Epidermal melanocyte (primary cell): ENCODE data around the gene DHX38.

ENCODE experiments used
- DNase-seq: peaks from one replicate; pipeline ENCODE4 v3.0.0; 2011; ENCODE audit warnings: low spot score; ENCODE audit not compliant: insufficient read length

DHX38 gene

DNA sequence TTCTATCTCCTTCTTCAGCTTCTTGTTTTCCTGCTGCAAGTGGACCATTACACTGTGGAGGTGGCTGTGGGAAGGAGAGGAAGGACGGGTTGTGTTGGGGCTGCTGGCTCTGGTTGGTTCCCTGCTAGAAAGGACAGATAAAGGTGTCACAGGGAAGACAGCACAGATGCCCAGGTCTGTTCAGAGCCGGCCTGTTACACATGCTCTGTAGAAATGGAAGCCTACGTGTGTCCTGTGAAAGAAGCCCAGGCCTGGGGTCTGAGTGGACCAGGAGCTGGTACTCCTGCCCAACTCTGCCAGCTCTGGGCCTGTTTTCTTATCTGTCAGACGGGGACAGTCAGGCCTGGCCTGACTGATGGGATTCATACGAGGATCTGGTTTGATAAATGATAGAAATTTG is 26.4 kb downstream of the DHX38 start:
- no peak for DNase-seq

DNA sequence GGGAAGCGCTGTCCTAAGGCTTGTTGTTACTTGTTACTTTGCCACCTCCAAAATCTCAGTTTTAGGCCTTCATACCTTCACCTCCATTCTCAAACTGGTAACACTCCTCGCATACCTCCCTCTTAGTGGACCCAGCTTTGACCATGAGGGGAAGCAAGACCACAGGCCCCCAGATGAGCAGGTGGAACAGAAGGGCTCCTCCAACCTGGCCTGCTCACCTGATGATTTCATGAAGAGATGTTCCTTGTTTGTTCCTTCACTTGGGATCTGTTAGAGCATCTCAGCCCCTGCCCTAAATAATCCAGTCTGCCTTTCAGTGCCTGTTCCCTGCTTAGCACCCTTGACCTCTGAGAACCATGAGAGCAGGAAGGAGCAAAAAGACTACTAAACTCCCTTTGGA is 28.7 kb downstream of the DHX38 start:
- no peak for DNase-seq

DNA sequence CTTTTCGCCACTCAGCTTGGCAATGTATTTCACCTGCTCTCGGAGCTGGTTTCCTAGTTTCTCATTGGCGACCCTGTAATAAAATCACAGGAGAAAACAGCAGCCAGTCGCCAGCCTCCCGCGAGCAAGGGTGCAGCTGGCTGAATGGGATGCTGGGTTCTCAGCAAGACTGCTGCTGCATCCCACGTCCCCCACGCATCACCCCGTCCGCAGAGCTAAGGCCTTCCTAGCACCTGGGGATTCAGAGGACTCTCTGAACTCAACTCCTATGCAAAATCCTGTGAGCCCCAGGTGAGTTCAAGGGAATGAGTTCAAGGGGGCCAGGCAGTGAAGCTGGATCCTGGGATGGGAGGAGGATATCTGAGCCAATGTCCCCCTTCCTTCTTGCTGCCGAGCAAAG is 29.3 kb downstream of the DHX38 start:
- DNase-seq, result no peak

DNA sequence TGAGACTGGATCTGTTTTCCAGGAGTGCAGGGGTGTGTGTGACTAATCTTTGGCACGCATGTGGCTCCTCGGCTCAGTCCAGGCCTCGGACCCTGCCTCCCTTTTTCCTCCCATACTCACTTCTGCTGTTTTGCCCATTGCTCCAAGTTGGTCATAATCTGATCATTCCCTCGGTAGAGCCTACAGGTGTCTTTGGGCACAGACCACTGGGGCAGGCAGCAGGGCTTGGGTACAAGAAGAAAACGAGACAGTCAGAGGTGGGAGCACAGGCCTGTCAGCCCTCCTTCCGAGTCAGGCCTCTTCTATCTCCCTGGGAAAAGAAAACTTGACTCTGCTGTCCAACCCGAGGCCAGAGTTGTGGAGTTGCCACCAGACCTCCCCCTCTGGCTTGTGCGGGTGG is 29.8 kb downstream of the DHX38 start:
- no peak for DNase-seq

DNA sequence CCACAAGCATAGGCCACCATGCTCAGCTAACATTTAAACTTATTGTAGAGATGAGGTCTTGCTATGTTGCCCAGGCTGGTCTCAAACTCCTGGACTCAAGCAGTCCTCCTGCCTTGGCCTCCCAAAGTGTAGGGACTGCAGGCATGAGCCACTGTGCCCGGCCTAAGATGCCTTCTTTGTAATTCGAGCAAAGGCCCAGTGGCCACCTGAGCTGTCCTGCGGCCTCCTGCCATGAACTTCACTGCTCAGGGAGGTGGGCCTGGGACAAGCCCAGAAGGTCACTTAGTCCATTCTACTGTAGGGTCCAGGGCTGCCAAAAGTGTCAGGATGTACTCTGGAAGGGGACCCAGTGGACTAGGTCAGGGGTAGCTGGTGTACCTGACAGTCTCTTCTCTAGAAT is 30.5 kb downstream of the DHX38 start:
- no peak for DNase-seq

DNA sequence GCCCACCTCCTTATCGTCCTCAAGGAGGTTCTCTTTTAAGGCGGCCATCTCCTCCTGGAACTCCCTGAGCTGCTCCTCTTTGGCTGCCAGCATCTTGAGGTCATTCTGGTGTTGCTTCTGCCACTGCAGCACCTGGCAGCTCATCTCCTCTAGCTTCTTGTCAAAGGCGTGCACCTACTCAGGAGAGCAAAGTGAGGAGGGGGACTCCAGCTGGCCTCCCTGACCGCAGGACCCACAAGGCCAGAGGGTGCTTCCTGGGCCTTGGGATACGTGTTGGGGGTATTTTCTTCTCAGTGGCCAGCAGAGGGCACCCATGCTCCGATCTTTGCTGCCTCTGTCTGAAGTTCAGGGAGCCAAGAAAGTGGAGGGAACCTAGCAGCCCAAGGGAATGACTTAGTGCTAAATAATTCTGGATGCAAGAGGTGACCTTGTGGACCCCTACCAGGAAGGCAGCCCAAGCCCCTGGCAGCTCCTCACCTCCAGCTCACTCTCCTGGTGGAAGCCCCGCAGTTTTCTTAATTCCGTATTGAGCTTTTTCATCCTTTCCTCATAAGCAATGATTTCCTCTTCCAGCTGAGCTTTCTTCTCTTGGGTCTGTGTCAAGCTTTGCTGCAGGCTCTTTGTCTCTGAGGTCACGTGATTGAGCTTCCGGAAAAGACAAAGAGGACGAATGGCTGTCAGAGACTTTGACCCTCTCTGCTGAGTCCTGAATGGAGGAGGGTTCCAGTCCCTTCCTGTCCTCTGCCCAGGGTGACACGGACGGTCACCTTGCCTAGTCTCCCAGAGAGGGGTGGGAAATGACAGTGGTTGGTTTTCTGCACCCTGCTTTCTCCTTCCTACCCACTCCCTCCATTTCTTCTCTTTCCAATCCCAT is 31.4 kb downstream of the DHX38 start:
- DNase-seq, result peak; percentile 73

DNA sequence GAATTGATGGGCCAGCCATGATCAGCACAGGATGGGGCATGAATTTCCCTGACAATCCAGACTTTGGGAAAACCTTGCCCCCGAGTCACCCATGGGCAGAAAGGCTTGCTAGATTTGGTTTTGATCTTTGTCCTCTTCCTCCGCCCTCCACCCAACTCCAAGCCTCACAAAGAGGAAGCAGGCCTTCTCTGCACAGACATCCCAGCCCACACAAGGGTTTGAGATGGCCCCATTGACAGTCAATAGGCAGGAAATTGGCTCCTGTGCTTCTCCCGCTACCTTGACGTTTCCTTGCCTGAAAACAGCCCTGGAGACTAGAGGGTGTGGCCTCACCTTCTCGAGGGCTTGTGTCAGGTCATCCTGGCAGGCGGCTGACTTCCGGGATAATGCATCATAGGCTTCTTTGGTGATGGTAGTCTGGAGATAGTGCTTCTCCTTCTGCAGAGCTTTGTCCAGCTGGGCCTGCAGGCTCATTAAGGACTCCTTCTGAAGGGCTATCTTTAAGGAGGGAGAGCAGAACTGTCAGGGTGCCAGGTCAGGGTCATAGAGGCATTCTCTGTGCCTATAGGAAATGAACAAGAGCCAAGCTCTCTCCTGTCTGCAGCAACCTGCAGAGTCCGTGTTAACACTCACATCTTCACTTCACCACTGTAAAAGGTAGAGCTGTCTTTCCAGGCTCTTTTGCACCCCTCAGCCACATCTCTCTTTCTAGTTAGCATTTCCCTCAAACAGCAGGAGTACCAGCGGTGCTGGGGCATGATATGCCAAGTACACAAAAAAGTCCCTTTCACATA is 32.2 kb downstream of the DHX38 start:
- DNase-seq, result no peak

DNA sequence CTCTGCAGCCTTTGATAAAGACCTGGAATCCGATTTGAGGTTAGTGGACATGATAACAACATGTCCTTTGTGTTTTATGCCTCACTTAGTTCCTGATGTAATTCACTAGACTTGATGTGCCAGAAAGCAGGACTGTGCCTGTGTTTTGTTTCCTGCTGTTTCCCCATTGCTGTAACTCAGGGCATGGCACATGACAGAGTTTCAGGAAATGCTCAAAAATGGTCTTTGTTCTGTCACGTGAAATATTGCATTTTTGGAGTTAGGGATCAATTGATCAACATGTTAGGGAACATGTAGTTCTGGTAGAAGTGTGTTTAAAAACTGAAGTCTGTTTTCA is 32.8 kb downstream of the DHX38 start:
- no peak for DNase-seq

DNA sequence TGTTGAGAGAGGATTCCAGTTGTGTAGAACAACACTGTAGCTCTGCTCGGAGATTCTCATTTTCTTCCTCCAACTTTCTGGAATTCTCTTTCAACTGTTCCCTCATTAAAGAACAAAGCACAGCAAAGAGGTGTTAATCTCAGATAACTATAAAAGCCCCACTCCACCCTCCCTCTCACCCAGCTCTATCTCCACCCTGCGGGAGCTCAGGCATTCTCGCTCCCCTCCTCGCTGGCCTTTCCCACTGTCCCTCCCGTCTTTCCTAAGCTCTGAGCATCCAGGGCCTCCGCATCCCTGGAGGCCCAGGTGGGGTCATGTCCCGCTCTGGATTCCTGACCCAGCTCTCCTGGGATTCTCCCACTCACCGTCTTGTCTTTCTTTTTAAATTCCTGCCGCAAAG is 35.1 kb downstream of the DHX38 start:
- DNase-seq, result no peak

DNA sequence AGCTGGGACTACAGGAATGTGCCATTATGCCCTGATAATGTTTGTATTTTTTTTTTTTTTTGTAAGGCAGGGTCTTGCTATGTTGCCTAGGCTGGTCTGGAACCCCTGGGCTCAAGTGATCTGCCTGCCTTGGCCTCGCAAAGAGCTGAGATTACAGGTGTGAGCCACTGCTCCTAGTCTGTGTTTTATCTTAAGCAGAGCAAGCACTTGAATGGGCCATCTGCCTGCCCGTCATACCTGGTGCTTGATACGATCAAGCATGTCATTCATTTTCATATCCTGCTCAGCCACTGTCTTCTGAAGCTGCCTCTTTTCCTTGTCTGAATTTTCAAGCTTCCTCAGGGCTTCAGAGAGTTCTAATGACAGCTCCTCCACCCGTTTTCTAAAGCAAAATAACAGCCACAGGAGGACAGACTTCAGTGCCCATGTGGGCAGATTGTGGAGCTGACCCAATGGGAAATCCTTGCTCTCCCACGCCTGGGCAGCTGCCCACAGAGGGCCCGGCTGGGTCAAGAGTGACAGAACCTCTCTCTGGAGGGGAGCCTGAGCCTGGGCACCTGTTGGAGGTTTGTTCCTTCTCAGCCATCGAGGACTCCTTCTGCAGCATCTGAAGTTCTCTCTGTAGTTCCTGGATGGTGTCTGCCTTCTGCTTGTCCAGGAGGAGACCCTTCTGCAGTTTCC is 36.5 kb downstream of the DHX38 start:
- DNase-seq, result no peak

DNA sequence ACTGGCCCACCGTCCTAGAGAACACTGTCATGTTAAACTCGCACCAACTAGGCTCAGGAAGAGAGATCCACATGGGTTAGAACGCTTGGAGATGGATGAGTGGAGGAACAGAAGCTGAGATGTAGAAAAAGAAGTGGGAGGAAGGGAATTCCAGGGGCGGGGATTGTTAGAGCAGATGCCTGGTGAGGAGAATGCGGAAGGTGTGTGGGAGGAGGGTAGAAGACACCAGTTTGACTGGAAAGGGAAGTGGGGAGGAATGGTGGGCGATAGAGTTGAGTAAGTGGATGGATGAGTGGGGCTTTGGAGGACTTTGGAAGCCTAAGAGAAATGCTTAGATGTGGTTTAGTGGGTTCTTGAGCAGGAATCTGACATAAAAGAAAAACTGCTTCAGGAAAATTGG is 37.4 kb downstream of the DHX38 start:
- DNase-seq, result no peak

DNA sequence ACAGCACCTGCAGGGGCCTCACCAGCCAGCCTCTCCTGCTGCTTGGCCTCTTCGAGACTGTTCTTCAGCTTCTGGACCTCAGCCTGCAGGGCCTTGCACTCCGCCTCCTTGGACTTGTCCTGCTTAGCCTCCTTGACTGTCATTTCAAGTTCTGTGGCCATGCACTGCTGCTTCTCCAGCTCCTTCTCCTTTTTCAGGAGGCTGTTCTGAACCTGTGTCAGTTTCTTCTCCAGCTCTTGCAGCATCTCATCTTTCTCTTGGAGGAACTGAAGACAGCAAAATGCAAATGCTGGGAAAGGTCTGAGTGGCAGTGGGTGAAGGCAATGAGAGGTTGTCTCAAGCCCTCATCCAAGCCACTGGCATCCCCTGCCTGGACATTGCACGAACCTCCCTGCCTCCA is 39.1 kb downstream of the DHX38 start:
- no peak for DNase-seq

DNA sequence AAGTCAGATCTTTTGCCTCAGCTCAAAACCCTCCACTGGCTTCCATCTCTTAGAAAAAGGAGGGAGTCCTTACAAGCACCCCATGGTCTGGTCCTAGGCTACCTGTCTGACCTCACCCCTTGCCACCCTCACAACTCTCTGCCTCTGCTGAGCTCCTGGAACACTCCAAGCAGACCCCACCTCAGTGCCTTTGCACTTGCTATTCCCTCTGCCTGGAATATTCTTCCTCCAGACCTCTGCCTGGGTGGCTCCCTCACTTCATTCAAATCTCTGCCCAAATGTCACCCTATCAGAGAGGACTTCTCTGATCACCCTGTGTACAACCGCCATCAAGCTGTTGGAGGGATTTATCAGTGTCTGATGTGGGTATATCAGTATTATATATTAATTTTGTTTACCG is 40.9 kb downstream of the DHX38 start:
- DNase-seq, result no peak

DNA sequence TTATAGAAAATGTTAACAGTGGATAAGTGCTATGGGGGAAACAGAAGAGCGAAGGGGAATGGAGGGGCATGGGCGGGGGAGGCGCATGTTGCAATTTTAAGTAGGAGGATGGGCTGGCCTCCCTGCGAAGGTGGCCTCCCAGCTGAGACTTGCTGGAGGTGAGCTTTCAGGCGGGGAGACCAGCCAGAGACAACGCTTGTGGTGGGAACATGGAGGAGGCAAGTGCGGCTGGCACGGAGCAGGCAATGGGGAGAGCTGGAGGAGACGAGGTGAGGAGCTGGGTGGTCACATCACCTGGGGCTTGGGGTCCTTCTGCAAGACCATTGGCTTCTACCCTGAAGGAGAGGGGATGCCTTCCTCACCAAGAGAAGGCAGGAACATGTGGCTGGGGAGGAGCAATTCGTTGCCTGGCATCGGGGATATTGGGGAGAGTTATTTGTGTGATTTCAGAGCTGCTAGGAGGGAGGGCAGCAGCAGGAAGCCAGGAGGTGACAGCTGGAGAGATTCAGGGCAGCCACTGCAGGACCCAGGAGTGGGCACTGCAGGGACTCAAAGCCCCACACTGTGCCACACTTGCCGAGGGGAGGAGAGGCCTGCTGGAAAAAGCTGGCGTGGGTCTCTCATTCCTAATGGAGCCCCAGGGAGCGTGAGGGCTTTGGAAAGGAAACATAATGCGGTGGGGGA is 43.9 kb downstream of the DHX38 start:
- DNase-seq, result no peak

DNA sequence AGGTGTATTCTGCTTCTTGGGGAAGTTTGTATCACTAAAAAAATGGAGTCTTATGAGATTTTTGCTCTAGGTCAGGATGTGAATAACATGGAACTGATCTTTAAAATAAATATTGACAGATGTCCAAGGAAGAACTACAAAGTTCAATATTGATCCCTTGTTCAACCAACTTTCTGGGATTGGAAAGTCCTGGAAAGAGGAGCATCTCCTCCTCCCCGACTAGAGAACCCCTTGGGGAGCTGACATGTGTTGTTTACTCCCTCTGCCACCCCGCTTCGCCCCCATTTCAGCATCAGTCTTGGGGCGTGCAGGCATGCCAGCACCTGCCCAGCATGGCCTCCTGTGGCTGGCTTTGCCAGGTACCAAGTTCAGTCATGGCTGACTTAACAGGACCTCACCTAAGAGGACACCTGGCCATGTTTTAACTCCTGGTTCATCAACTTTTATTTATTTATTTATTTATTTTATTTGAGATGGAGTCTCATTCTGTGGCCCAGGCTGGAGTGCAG is 44.5 kb downstream of the DHX38 start:
- no peak for DNase-seq

DNA sequence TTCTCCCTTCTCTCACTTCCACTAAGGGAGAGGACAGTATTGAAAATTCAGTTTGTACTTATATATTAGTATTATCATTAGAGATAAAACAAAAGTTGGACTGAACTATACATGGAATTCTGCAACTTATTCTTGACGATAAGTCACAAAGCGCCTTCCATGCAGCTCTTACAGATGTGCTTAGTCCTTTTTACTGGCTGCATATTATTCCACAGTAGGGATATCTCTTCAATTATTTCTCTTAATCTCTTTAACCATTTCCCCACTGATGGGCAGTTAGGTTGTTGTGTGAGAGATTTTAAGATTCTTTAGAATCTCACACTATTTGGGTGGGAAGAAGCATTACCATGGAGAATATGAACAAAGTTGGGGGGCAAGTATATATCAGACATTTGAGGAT is 46.3 kb downstream of the DHX38 start:
- DNase-seq, result no peak

DNA sequence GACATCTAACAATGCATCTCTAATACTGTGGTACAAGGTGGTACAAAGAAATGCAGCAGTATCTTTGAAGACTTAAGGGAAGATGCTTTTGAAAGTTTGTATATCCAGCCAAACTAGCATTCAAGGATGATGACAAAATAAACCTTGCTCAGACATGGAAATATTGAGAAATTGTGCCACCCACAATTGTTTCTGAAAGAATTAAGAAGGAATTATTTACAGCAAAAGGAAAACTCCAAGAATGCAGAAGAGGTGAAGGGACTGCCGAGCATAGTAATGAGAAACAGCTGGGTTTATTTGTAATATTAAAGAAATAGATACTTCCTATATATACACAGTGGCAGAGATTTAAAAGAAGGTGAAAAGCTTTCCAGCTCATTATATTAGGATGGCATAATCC is 48.8 kb downstream of the DHX38 start:
- no peak for DNase-seq

DNA sequence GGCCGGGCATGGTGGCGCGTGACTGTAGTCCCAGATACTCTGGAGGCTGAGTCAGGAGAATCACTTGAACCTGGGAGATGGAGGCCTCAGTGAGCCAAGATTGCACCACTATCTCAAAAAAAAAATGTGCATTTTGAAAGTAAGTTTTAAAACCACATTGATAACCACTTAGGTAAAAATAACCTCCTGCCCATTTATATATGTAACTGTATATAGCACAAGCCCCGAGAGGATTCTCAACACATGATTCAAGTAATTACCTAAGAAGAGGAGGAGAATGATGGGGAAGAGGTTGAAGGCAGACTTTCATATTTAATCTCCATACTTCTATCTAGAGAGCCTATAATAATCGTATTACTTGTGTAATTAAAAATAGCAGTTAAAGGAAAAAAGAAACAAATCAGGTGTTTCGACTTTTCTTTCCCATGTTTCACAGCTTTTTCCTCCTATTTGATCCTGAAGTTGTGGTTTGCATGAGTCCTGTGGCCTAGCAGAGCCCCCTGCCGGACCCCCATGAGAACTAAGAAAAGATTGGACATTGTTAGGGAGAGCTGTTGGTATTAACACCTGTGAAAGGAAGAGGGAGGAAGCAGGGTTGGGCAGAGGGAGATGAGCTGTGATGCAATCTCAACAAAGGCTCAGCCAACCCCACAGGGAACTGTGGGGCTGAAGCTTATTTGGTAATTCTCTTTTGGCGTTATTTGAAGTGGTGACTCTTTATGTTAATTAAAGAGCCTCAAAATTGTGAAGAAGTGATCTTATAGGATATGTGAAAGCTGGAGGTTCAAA is 56.2 kb downstream of the DHX38 start:
- DNase-seq, result no peak

DNA sequence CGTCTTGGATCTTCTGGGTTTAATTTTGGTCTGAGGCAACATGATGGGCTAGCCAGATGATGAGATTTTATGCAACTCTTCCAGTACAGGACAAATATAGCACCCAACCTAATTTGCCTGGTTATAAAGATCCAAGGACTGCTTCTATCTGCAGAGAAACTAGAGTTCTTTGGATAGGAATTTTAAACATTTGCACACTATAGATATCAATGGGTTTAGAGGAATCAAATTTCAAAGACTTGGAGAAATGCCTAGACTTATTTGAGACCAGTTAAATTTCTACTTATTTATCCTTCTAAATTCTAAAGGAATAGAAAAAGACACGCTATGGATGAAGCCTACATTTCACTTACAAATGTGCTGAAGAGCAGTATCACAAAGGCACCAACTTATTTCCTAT is 65.7 kb downstream of the DHX38 start:
- no peak for DNase-seq

DNA sequence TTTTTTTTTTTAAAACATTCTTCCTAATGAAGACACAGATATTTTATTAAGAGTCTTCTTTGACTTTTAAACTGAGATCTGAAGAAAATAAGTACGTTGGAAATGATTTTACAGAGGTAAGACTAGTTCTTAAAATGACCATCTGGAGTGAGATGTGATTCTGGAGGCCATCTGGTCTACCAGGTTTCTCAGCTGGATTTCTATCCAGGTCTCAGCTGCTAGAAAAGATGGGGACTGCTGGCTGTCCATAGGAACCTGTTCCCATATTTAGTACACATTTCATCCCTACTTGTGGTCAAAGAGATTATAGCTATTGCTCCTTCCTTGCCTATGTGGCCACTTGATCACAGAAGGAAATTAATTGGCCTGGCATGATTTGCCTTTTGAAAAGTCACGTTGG is 66.2 kb downstream of the DHX38 start:
- no peak for DNase-seq
